Measurements from ENCODE around the gene PRSS50. TPM values are rescaled to one million over a fixed set of nuclear protein-coding genes. Genes with fewer than 3 reads are reported as not detected.
A peak's percentile ranks its signal among the peaks of the same experiment; 100 is the strongest.

PRSS50 gene
- total RNA-seq, 1 experiment from 2014 or later, result 0.70 TPM

DNA sequence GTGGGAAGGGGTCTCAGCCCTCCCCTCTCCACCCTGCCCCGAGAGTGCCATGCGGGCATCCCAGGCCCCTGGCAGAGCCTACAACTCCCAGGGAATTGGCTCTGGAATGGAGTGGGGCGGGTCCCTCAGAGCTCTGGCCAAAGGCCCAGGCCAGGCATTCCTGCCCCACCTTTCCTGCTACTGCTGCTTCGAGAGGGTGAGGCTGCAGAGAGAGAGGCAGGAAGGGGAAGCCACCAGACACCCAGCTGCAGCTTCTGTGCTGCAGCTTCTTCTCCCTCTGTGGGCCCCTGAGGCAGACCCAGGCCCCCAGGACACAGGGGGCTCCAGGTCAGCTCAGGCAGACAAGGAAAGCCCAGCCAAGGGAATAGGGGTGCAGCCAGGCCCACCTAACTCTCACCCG, 26.9 kb downstream of the PRSS50 start:
- Mint-ChIP-seq H3K4me1 (peaks cover 22% of the 10 kb centered on the region), H3K36me3 (no peaks in the 10 kb centered on the region), H3K27me3 (ENCODE audit: low read depth) (peaks cover 25% of the 10 kb centered on the region), H3K27ac (no peak overlapping the region), H3K9me3 (no peaks in the 10 kb centered on the region), H3K4me3 (no peak overlapping the region)
- ATAC-seq, result no peak
- POLR2A ChIA-PET, result no interaction called here
- DNase-seq (ENCODE audit: low spot score), result no peak
- CTCF ChIA-PET, result interaction anchor here (0.8 to 1.9 kb wide), 5 partner anchors 27 to 241 kb away, joined by 3 to 5 read pairs (median 3); partner anchors contain the start of gene PRSS50
- TF ChIP-seq NFATC4 (CRISPR knock-in tag; IDR thresholded peaks at IDR 0.05) (no peak), RORB (CRISPR knock-in tag; IDR thresholded peaks at IDR 0.05) (no peak)

- ChIA-PET POLR2A (no interaction called here), CTCF (interaction anchor here (1.3 kb wide), 1 partner anchor 212 kb away, joined by 3 read pairs; no protein-coding TSS in a partner anchor)
- H3K27ac Mint-ChIP-seq, result peak overlapping the region; percentile 47; the same call in 1 of the 2 replicates
- no peak for DNase-seq (ENCODE audit: low spot score)
- no peaks in the 10 kb centered on the region for H3K36me3 Mint-ChIP-seq
- H3K4me1 Mint-ChIP-seq, result no peaks in the 10 kb centered on the region
- peaks cover 3% of the 10 kb centered on the region; the same call in 1 of the 2 replicates for H3K27me3 Mint-ChIP-seq (ENCODE audit: low read depth)
- no peak overlapping the region for H3K4me3 Mint-ChIP-seq
- no peak for TF ChIP-seq FOXK1 (CRISPR knock-in tag; IDR thresholded peaks at IDR 0.05)
- TF ChIP-seq E2F1 (CRISPR knock-in tag; IDR thresholded peaks at IDR 0.05), result no peak
- no peaks in the 10 kb centered on the region for H3K9me3 Mint-ChIP-seq
- ATAC-seq, result peak; percentile 67; the same call in 1 of the 2 replicates
These were observed 32.2 kb downstream of the PRSS50 start for GRCh38 chr3:46685446-46685845.

GRCh38 chr3:46684891-46685290, 32.8 kb downstream of the PRSS50 start:
- H3K36me3 Mint-ChIP-seq, result no peaks in the 10 kb centered on the region
- TF ChIP-seq, protein P1, sequence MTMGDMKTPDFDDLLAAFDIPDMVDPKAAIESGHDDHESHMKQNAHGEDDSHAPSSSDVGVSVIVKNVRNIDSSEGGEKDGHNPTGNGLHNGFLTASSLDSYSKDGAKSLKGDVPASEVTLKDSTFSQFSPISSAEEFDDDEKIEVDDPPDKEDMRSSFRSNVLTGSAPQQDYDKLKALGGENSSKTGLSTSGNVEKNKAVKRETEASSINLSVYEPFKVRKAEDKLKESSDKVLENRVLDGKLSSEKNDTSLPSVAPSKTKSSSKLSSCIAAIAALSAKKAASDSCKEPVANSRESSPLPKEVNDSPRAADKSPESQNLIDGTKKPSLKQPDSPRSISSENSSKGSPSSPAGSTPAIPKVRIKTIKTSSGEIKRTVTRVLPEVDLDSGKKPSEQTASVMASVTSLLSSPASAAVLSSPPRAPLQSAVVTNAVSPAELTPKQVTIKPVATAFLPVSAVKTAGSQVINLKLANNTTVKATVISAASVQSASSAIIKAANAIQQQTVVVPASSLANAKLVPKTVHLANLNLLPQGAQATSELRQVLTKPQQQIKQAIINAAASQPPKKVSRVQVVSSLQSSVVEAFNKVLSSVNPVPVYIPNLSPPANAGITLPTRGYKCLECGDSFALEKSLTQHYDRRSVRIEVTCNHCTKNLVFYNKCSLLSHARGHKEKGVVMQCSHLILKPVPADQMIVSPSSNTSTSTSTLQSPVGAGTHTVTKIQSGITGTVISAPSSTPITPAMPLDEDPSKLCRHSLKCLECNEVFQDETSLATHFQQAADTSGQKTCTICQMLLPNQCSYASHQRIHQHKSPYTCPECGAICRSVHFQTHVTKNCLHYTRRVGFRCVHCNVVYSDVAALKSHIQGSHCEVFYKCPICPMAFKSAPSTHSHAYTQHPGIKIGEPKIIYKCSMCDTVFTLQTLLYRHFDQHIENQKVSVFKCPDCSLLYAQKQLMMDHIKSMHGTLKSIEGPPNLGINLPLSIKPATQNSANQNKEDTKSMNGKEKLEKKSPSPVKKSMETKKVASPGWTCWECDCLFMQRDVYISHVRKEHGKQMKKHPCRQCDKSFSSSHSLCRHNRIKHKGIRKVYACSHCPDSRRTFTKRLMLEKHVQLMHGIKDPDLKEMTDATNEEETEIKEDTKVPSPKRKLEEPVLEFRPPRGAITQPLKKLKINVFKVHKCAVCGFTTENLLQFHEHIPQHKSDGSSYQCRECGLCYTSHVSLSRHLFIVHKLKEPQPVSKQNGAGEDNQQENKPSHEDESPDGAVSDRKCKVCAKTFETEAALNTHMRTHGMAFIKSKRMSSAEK (CRISPR knock-in tag; IDR thresholded peaks at IDR 0.05; ENCODE audit: borderline replicate concordance), result no peak
- TF ChIP-seq ZBTB21 (CRISPR knock-in tag; IDR thresholded peaks at IDR 0.05; ENCODE audit: borderline replicate concordance), result no peak
- TF ChIP-seq ZNF219 (CRISPR knock-in tag; IDR thresholded peaks at IDR 0.05; ENCODE audit: borderline replicate concordance), result no peak
- no peak for TF ChIP-seq ZNF121 (CRISPR knock-in tag; IDR thresholded peaks at IDR 0.05)
- ATAC-seq (no peak), DNase-seq (ENCODE audit: low spot score) (no peak)
- H3K27ac Mint-ChIP-seq, result no peak overlapping the region; the same call in 1 of the 2 replicates
- peaks cover under 1% of the 10 kb centered on the region; the same call in 1 of the 2 replicates for H3K27me3 Mint-ChIP-seq (ENCODE audit: low read depth)
- H3K4me1 Mint-ChIP-seq, result no peaks in the 10 kb centered on the region
- no peak overlapping the region for H3K4me3 Mint-ChIP-seq
- CTCF ChIA-PET, result interaction anchor here (1.3 kb wide), 1 partner anchor 210 kb away, joined by 3 read pairs; no protein-coding TSS in a partner anchor
- H3K9me3 Mint-ChIP-seq, result no peaks in the 10 kb centered on the region
- POLR2A ChIA-PET, result no interaction called here

DNA sequence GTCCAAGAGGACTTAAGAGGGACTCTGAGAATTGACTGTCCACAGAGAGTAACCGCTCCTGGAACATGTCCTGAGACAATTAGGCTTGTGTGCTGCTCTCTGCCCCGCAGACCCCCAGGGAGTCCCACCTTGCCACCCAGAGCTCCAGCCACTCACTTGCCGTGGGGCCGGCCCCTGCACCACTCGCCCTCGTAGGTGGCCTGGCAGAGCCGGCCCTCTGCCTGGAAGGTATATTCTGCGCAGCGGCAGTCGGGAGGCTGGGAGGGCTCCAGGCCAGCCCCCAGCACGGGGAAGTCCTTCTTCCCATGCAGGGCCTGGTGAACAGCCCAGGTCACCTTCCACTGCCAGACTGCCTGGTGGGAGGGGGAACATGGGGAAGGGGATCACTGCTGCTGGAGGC, 34.7 kb downstream of the PRSS50 start:
- CTCF ChIA-PET, result no interaction called here
- POLR2A ChIA-PET, result no interaction called here
- Mint-ChIP-seq H3K36me3 (no peaks in the 10 kb centered on the region), H3K27me3 (ENCODE audit: low read depth) (no peaks in the 10 kb centered on the region), H3K27ac (no peak overlapping the region; the same call in 1 of the 2 replicates), H3K4me1 (no peaks in the 10 kb centered on the region), H3K9me3 (no peaks in the 10 kb centered on the region), H3K4me3 (no peak overlapping the region)
- ATAC-seq (no peak), DNase-seq (ENCODE audit: low spot score) (no peak)
- TF ChIP-seq ZNF121 (CRISPR knock-in tag; IDR thresholded peaks at IDR 0.05) (no peak), HMGXB4 (CRISPR knock-in tag; IDR thresholded peaks at IDR 0.05) (no peak), ZNF263 (CRISPR knock-in tag; IDR thresholded peaks at IDR 0.05; ENCODE audit: low read depth) (no peak), FOXP1 (CRISPR knock-in tag; IDR thresholded peaks at IDR 0.05; ENCODE audit: borderline replicate concordance) (no peak)
